HepG2 (cell line): ENCODE measurements around the gene NFATC3. TPM values are rescaled to one million over a fixed set of nuclear protein-coding genes. Genes with fewer than 3 reads are reported as not detected.
A peak's percentile ranks its signal among the peaks of the same experiment; 100 is the strongest.

ENCODE experiments used
- CREM ChIP-seq, 2 experiments: sonication (generic) in 1 of 2; formaldehyde crosslinking in 1 of 2; IDR thresholded peaks; 2 replicates each; pipeline versions ENCODE4 v1.4.0 to v1.6.1; 2016 to 2020; ENCODE audit warnings: antibody characterized with exemption in 1 of 2, mild to moderate bottlenecking in 1 of 2, missing genetic modification reagents in 1 of 2
- DNMT3B ChIP-seq: conservative IDR thresholded peaks from 2 replicates; pipeline ENCODE4 v1.6.1; 2016; ENCODE audit warnings: missing biosample characterization, control low read depth
- ISL2 ChIP-seq: sonication (generic); formaldehyde crosslinking; IDR thresholded peaks from 2 replicates; pipeline ENCODE4 v1.5.0; 2020; ENCODE audit warnings: missing genetic modification reagents
- PHF21A ChIP-seq: sonication (generic); formaldehyde crosslinking; IDR thresholded peaks from 2 replicates; pipeline ENCODE4 v1.5.0; 2020; ENCODE audit warnings: mild to moderate bottlenecking, missing genetic modification reagents
- RNF2 ChIP-seq: fragments of 450-650 bp; conservative IDR thresholded peaks from 2 replicates; pipeline ENCODE4 v1.6.1; 2016; ENCODE audit warnings: low read depth
- ZBED4 ChIP-seq: sonication (generic); formaldehyde crosslinking; IDR thresholded peaks from 2 replicates; pipeline ENCODE4 v1.4.0; 2020; ENCODE audit warnings: missing genetic modification reagents, borderline replicate concordance
- ZNF251 ChIP-seq: sonication (generic); formaldehyde crosslinking; IDR thresholded peaks from 2 replicates; pipeline ENCODE4 v1.9.0; 2021; ENCODE audit warnings: mild to moderate bottlenecking, missing genetic modification reagents
- ZNF33A ChIP-seq: sonication (generic); formaldehyde crosslinking; IDR thresholded peaks from 2 replicates; pipeline ENCODE4 v1.5.1; 2020; ENCODE audit warnings: missing genetic modification reagents, mild to moderate bottlenecking, moderate library complexity, borderline replicate concordance
- ZNF430 ChIP-seq: sonication (generic); formaldehyde crosslinking; IDR thresholded peaks from 2 replicates; pipeline ENCODE4 v1.9.0; 2021; ENCODE audit warnings: mild to moderate bottlenecking, missing genetic modification reagents
- polyA plus RNA-seq, 8 experiments: library from polyadenylated mRNA; depleted of rRNA in 3 of 8; stranded (reverse) in 7 of 8; unstranded in 1 of 8; fragments of >200 nt; fragmentation: Illumina TruSeq in 4 of 8; extraction: Trizol in 4 of 8; gene quantifications; 2 replicates each; pipeline versions ENCODE4 v1.2.1 to v1.2.3, GENCODE V29; 2011 to 2016; ENCODE audit warnings: low read depth in 4 of 8, missing spikeins in 1 of 8, mixed read lengths in 1 of 8; ENCODE audit not compliant: insufficient read depth in 1 of 8
- total RNA-seq, 5 experiments: library from RNA; depleted of rRNA; stranded (reverse); fragments of >200 nt; fragmentation: Illumina TruSeq; extraction: Trizol; gene quantifications; 2 replicates each; pipeline ENCODE4 v1.2.3, GENCODE V29; 2016; ENCODE audit warnings: low read depth in 1 of 5
- TF ChIP-seq, protein P1 (sequence below): sonication (generic); formaldehyde crosslinking; IDR thresholded peaks from 2 replicates; pipeline ENCODE4 v1.4.0; 2020; ENCODE audit warnings: missing genetic modification reagents

Gene NFATC3
- total and polyA plus RNA-seq, 2 of the 13 experiments (the other 11 are each of a cell fraction or from before 2014, with no cell fraction given) = 52.6 to 62.7 TPM

GRCh38 chr16:68093816-68094613 lies 8.8 kb downstream of the NFATC3 start (continued):
- TF ChIP-seq ZBED4 (CRISPR knock-in tag) (peak; percentile 52; the same call in 1 of the 2 replicates), RNF2 (no peak), PHF21A (no peak), ZNF430 (CRISPR knock-in tag) (no peak), ZNF33A (CRISPR knock-in tag) (no peak), DNMT3B (CRISPR knock-in tag) (no peak), CREM (IDR thresholded peaks at IDR 0.05) (peak; percentile 17; the same call in 1 of the 2 replicates), CREM (CRISPR knock-in tag; IDR thresholded peaks at IDR 0.05) (no peak), ZNF251 (no peak), ISL2 (CRISPR knock-in tag) (0 out of 2 replicates have a peak, but pooled peaks have one; percentile 22)
- TF ChIP-seq, protein P1, sequence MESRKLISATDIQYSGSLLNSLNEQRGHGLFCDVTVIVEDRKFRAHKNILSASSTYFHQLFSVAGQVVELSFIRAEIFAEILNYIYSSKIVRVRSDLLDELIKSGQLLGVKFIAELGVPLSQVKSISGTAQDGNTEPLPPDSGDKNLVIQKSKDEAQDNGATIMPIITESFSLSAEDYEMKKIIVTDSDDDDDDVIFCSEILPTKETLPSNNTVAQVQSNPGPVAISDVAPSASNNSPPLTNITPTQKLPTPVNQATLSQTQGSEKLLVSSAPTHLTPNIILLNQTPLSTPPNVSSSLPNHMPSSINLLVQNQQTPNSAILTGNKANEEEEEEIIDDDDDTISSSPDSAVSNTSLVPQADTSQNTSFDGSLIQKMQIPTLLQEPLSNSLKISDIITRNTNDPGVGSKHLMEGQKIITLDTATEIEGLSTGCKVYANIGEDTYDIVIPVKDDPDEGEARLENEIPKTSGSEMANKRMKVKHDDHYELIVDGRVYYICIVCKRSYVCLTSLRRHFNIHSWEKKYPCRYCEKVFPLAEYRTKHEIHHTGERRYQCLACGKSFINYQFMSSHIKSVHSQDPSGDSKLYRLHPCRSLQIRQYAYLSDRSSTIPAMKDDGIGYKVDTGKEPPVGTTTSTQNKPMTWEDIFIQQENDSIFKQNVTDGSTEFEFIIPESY (CRISPR knock-in tag) = peak; percentile 86
